ENCODE measurements around the gene ZNRF4. TPM values are rescaled to one million over a fixed set of nuclear protein-coding genes. Genes with fewer than 3 reads are reported as not detected.

Gene ZNRF4
- total RNA-seq, 2 donors from 2014 or later = not detected

DNA sequence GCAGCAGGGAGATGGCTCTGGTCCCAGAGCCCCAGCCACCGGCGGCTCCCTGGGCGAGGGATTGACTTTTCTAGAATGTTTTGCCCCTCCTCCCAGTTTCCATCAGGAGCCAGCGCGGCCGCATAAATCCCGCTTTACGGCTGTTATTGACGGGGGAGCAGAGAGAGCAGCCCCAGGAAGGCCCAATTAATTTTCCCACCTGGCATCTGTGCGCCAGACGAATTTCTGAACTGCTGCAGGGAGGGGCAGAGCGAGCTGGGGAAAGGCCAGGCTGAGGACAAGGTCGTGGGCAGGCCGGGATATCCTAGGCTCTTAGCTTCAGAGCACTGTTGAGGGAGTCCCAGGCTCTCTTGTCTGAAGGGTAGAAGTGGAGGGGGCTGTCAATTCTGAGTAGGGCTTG, 24.7 kb downstream of the ZNRF4 start:
- peaks cover 50% of the 10 kb centered on the region for H3K27me3 Mint-ChIP-seq (ENCODE audit: insufficient read depth)
- Histone ChIP-seq H3K9me3 (ENCODE audit: control insufficient read depth, low read length) (peaks cover 22% of the 10 kb centered on the region), H3K27ac (ENCODE audit: low read depth, low read length) (peak overlapping the region; percentile 38), H3K36me3 (ENCODE audit: control insufficient read depth, insufficient read depth, low read length) (no peaks in the 10 kb centered on the region), H3K27me3 (ENCODE audit: control insufficient read depth, insufficient read depth, low read length, poor library complexity, severe bottlenecking) (peaks cover 16% of the 10 kb centered on the region), H3K4me3 (ENCODE audit: low read length) (no peak overlapping the region), H3K4me1 (ENCODE audit: control insufficient read depth, insufficient read depth, low read length) (no peaks in the 10 kb centered on the region), H3K9ac (ENCODE audit: extremely low read depth, low read length, poor library complexity, severe bottlenecking) (no peak overlapping the region)
- TF ChIP-seq, protein P1, sequence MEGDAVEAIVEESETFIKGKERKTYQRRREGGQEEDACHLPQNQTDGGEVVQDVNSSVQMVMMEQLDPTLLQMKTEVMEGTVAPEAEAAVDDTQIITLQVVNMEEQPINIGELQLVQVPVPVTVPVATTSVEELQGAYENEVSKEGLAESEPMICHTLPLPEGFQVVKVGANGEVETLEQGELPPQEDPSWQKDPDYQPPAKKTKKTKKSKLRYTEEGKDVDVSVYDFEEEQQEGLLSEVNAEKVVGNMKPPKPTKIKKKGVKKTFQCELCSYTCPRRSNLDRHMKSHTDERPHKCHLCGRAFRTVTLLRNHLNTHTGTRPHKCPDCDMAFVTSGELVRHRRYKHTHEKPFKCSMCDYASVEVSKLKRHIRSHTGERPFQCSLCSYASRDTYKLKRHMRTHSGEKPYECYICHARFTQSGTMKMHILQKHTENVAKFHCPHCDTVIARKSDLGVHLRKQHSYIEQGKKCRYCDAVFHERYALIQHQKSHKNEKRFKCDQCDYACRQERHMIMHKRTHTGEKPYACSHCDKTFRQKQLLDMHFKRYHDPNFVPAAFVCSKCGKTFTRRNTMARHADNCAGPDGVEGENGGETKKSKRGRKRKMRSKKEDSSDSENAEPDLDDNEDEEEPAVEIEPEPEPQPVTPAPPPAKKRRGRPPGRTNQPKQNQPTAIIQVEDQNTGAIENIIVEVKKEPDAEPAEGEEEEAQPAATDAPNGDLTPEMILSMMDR (conservative IDR thresholded peaks at IDR 0.05) = no peak
- H3K4me1 Mint-ChIP-seq = peaks cover 9% of the 10 kb centered on the region
- no peaks in the 10 kb centered on the region for H3K36me3 Mint-ChIP-seq (ENCODE audit: low read depth)
- no peak overlapping the region for H3K27ac Mint-ChIP-seq
- no peak overlapping the region for H3K4me3 Mint-ChIP-seq
- peaks cover 25% of the 10 kb centered on the region for H3K9me3 Mint-ChIP-seq
- no peak for DNase-seq
- 74 to 81% methylated on average over 4 to 14 of the region's 14 CpGs for WGBS, 2 experiments (ENCODE audit: insufficient coverage in 1 of 2, insufficient read length in 1 of 2)

DNA sequence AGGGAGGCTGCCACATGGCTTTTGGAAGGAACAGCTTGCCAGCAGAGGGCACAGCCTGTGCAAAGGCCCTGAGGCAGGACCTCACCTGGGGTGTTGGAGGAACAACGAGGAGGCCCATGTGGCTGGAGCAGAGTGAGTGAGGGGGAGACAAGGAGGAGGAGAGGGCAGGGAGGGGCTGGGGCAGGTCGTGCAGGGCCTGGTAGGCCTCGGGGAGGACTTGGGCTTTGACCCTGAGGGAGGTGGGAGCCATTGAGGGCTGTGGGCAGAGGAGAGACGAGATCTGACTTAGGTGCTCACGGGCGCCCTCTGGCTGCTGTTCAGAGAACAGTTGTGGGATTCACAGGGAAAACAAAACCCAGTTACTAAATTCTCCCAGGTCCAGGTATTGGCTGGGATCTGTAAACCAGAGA, 25.2 kb downstream of the ZNRF4 start:
- H3K4me3 Mint-ChIP-seq = no peak overlapping the region
- no peaks in the 10 kb centered on the region for H3K36me3 ChIP-seq (ENCODE audit: control insufficient read depth, insufficient read depth, low read length)
- H3K9me3 Mint-ChIP-seq = peaks cover 25% of the 10 kb centered on the region
- no peak overlapping the region for H3K27ac Mint-ChIP-seq
- no peaks in the 10 kb centered on the region for H3K4me1 ChIP-seq (ENCODE audit: control insufficient read depth, insufficient read depth, low read length)
- H3K9ac ChIP-seq (ENCODE audit: extremely low read depth, low read length, poor library complexity, severe bottlenecking) = no peak overlapping the region
- TF ChIP-seq, protein P1 (conservative IDR thresholded peaks at IDR 0.05) = peak; percentile 77
- H3K27ac ChIP-seq (ENCODE audit: low read depth, low read length) = no peak overlapping the region
- 59 to 89% methylated on average over 1 to 6 of the region's 6 CpGs for WGBS, 2 experiments (ENCODE audit: insufficient coverage in 1 of 2, insufficient read length in 1 of 2)
- peaks cover 9% of the 10 kb centered on the region for H3K4me1 Mint-ChIP-seq
- peaks cover 51% of the 10 kb centered on the region for H3K27me3 Mint-ChIP-seq (ENCODE audit: insufficient read depth)
- H3K4me3 ChIP-seq (ENCODE audit: low read length) = no peak overlapping the region
- H3K9me3 ChIP-seq (ENCODE audit: control insufficient read depth, low read length) = peaks cover 22% of the 10 kb centered on the region
- no peaks in the 10 kb centered on the region for H3K36me3 Mint-ChIP-seq (ENCODE audit: low read depth)
- DNase-seq = peak; percentile 82
- H3K27me3 ChIP-seq (ENCODE audit: control insufficient read depth, insufficient read depth, low read length, poor library complexity, severe bottlenecking) = peaks cover 16% of the 10 kb centered on the region

DNA sequence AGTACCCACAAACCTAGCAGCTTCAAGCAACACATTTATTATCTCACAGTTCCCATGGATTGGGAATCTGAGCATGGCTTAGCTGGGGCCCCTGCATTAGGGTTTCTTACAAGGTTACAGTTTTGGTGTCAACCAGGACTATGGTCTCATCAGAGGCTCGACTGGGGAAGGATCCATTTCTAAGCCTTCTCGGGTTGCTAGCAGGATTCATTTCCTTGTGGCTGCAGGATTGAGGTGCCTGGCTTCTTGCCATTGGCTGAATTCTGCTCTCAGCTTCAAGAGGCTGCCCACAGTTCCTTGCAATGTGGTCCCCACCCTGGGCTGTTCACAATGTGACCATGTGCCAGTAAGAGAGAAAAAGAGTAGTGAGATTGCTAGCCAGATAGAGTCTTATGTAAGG, 26.7 kb downstream of the ZNRF4 start:
- Histone ChIP-seq H3K27me3 (ENCODE audit: control insufficient read depth, insufficient read depth, low read length, poor library complexity, severe bottlenecking) (peaks cover 16% of the 10 kb centered on the region), H3K4me1 (ENCODE audit: control insufficient read depth, insufficient read depth, low read length) (no peaks in the 10 kb centered on the region), H3K4me3 (ENCODE audit: low read length) (no peak overlapping the region), H3K9me3 (ENCODE audit: control insufficient read depth, low read length) (peaks cover 22% of the 10 kb centered on the region), H3K36me3 (ENCODE audit: control insufficient read depth, insufficient read depth, low read length) (no peaks in the 10 kb centered on the region), H3K9ac (ENCODE audit: extremely low read depth, low read length, poor library complexity, severe bottlenecking) (no peak overlapping the region), H3K27ac (ENCODE audit: low read depth, low read length) (no peak overlapping the region)
- DNase-seq = no peak
- TF ChIP-seq, protein P1 (conservative IDR thresholded peaks at IDR 0.05) = no peak
- Mint-ChIP-seq H3K27me3 (ENCODE audit: insufficient read depth) (peaks cover 53% of the 10 kb centered on the region), H3K4me3 (no peak overlapping the region), H3K36me3 (ENCODE audit: low read depth) (no peaks in the 10 kb centered on the region), H3K27ac (no peak overlapping the region), H3K4me1 (peaks cover 9% of the 10 kb centered on the region), H3K9me3 (peaks cover 25% of the 10 kb centered on the region)
- 81 to 87% methylated on average over 2 of the region's 2 CpGs for WGBS, 2 experiments (ENCODE audit: insufficient coverage in 1 of 2, insufficient read length in 1 of 2)
